CD4-positive, alpha-beta T cell treated with Interleukin-15 for 4 hours (primary cell): ENCODE measurements around the gene BPIFA3.

ENCODE experiments used
- DNase-seq: peaks from one replicate; pipeline ENCODE4 v3.0.0-alpha.2; 2020; ENCODE audit warnings: low spot score

Gene BPIFA3

GRCh38 chr20:33224399-33224798, 7.2 kb downstream of the BPIFA3 start:
- DNase-seq = no peak

GRCh38 chr20:33229843-33230242, 12.7 kb downstream of the BPIFA3 start:
- no peak for DNase-seq

GRCh38 chr20:33231237-33231636, 14.1 kb downstream of the BPIFA3 start:
- no peak for DNase-seq

DNA sequence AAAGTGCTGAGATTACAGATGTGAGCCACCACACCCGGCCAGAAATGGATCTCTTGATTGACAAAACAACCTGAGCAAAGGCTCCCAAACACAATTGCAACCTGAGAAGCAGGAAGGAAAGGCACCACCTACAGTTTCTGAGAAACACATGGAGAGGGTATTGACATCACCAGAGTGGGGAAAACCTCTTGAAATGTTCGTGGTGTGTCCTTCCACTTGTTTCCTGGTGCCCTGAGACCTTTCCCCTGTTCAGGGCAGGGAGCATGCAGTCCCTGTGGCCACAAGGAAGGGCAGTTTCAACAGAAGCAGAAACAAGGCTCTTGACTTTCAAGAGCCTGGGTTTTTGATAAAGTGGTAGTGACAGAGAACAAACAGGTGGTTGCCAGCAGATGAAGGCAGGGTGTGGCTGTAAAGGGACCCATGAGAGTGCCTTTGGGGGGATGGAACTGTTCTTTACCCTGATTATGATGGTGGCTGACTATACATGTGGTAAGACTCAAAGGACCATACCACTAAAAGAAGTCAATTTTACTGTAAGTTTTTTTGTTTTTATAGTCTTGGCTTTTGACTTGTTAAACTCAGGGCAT, 15.4 kb downstream of the BPIFA3 start:
- no peak for DNase-seq

DNA sequence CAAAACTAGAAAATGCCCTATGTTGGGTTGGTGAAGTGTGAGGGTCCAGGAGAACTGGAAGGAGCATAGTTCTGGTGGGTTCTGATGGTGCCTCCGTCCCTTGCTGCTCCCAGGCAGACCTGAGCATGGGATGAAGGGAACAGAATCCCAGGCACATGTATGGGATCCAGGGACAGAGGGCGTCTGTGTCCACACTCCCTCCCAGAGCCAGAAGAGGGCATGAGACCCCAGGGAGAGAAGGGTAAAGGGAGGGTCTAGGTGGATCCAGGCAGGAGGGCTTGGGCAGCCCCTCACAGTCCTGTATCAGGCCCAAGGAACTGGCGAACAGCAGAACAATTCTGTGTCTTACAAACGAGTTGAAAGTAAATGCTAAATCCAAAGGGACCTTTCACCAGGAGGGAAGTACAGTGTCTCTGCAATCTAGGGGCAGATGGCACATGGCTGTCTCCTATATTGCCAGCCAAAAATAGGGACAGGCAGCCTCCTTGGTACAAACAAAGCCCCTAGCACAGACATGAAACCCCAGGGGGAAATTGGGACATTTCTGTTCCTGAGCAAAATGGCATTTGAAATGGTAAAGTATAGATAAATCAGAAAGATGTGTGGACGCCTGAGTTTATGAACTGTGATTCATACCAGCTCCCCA, 16.1 kb downstream of the BPIFA3 start:
- DNase-seq = no peak

DNA sequence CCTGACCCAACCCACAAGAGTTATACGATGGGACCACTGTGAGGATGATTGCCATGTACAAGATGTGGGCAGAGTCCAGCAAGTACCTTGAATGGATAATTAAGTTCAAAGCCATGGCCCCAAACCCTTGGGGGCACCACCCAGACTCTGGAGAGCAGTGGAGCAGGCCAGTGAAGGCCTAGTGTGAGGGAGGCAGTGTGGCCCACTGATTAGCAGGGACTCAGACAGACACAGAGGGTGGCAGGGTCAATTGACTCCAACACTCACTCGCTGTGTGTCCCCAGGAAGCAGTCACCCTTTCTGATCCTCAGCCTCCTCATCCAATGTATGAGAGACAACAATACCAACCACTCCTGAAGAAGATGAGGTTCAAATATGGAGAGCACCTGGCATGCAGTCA, 16.9 kb downstream of the BPIFA3 start:
- no peak for DNase-seq

DNA sequence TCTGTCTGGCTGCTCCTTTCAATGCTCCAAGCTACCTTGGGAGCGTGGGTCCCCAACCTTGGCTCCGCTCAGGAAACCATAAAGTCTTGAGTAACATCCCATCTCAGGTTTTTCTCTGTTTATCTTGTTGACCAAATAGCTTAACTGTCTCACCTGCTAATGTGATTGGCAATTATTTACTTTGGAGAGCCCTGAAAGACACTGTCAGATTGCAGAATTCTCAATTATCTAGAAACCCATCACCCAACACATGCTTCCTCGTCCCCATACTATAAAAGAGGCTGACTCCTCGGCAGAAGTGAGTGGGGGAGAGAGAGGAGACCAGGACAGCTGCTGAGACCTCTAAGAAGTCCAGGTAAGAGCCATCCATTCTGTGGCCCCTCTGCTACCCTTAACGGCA, 18.5 kb downstream of the BPIFA3 start, which contains the start of gene BPIFA1:
TSS of gene BPIFA1 (plus strand) at position 301 of the 400 bp plus-strand sequence. CDS start 1,716 bp downstream, outside the sequence.
- no peak for DNase-seq

DNA sequence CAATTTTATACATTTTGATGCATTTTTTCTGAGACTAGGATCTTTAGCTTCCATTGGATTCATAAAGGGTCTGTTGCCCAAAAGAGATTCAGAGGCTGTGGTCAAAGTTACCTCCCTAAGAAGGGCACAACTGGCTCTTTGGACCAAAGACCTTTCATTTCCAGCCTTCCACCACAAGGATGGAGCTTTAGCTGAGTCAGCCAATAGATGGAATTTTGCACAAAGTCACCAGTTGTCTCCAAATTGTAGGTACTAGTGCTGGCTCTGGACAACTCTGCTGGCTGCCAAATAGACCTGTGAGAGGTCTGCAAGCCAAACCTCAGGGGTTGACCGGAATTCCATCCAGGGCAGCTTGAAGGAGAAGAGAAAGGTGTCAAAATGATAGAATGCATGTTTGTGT, 19.2 kb downstream of the BPIFA3 start:
- no peak for DNase-seq

DNA sequence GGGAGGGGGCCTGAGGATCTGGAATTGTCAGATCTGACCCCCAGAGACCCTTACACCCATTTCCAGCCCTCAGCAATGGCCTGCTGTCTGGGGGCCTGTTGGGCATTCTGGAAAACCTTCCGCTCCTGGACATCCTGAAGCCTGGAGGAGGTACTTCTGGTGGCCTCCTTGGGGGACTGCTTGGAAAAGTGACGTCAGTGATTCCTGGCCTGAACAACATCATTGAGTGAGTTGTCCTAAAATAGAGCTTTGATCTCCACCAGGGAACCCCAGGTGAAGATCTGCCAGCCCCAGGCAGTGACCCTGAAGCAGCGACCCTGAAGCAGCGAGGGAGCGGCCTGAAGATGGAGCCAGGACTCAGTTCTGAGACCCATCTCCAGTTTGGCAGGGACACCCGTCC, 20.8 kb downstream of the BPIFA3 start:
- no peak for DNase-seq

GRCh38 chr20:33239418-33239817, 22.3 kb downstream of the BPIFA3 start:
- DNase-seq = no peak

DNA sequence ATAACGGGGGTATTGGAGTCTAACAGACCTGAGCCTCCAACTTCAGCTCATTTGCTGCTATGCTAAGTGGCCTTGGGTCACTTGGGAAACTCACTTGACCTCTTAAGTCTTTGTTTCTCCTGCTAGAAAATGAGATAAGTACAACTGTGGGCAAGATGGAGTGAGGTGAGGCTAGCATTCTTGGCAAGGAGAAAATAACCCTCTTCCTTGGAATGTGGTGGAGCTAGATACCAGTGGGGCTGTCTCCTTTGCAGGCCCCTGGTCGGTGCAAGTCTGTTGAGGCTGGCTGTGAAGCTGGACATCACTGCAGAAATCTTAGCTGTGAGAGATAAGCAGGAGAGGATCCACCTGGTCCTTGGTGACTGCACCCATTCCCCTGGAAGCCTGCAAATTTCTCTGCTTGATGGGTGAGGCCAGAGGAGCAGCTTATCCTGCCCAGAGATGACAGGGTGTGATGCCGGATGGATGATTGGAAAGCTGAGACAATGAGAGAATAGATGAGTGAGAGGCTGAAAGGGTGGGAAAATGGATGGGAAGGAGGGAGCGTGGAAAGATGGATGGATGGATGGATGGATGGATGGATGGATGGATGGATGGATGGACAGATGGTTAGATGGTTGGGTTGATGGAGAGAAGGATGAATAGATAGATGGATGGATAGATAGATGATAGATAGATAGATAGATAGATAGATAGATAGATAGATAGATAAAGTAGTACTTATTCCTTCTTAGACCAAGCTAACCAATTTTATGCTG, 23.0 kb downstream of the BPIFA3 start:
- no peak for DNase-seq

- no peak for DNase-seq
Measured at GRCh38 chr20:33240923-33241322, 23.8 kb downstream of the BPIFA3 start.

- DNase-seq = no peak
Measured at GRCh38 chr20:33242319-33243100, 25.4 kb downstream of the BPIFA3 start.

- DNase-seq = no peak
Measured at GRCh38 chr20:33246077-33246476, 28.9 kb downstream of the BPIFA3 start.

- DNase-seq = no peak
Measured at GRCh38 chr20:33249456-33249855, 32.3 kb downstream of the BPIFA3 start.

GRCh38 chr20:33250666-33251065, 33.5 kb downstream of the BPIFA3 start:
- no peak for DNase-seq

DNA sequence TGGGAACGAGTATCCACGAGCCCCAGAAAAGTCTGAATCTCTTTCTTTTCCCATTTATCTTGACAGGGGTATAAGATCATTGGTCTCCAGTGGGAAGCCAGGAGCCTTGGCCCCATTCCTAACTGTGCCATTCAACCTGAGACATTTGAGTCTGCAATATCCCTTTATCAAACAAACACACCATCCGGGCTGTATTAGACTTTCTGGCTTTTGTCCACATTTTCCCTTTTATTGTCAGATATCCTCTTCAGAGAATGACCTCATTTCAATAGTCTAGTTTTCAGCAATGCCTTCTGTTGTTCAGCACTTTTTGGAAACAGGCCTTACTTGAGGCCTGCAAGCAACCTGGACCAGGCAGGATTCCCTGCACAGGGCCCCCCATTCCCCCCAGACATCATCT, 34.3 kb downstream of the BPIFA3 start:
- DNase-seq = no peak

GRCh38 chr20:33252460-33252859, 35.3 kb downstream of the BPIFA3 start:
- no peak for DNase-seq

GRCh38 chr20:33255005-33255404, 37.9 kb downstream of the BPIFA3 start:
- no peak for DNase-seq

- DNase-seq = no peak
Measured at GRCh38 chr20:33257237-33257636, 40.1 kb downstream of the BPIFA3 start.

GRCh38 chr20:33259371-33259770, 42.2 kb downstream of the BPIFA3 start:
- DNase-seq = no peak

DNA sequence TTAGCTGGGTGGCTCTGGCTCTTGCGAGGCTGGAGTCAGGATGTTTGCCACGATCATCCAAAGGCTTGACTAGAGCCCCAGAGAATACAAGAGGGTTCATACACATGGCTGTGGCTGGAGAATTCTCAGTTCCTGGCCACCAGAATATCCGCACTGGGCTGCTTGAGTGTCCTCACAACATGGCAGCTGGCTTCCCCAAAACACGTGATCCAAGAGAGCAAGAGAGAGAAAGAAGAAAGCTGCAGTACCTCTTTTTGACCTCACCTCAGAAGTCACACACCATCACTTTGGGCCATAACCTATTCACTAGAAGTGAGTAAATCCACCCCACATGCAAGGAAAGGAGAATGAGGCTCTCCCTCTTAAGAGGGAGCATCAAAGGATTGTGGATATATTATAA, 44.3 kb downstream of the BPIFA3 start:
- no peak for DNase-seq

DNA sequence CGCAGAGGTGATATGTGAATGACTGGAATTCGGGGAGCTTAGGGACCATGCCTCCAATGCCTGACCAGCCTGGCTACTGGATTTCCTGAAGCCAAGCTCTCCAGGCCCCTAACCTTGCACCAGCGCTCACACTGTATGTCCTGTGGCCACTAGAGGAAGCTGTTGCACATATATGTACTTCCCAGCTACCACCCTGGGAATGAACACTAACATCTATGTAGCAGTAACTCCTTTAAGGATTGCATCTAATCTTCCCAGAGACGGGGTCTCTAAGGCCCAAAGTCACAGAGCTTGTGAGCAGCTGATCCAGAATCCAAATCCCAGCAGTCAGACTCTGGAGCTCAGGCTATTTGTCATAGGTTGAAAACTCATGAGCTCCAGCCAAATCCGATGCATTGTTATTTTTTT, 45.5 kb downstream of the BPIFA3 start:
- no peak for DNase-seq
